ENCODE measurements around the gene SLC39A6.

SLC39A6 gene

DNA sequence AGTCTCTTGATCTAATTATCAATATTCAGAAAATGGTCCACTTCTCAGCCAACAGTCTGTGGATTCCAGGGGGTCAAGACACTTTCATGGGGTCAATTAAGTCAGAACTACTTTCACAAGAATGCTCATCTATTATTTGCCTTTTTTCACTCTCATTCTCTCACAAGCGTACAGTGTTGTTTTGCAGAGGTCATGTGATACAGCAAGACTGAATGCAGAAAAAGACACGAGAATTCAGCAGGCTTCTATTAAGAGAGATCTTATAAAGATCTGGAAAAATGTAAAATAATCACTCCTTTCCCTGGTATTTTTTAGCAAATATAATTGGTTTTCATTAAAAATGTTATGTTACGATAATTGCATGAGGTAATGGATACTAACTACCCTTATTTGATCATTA, 70.5 kb downstream of the SLC39A6 start:
- no peak for DNase-seq (ENCODE audit: low read depth, low spot score)

All from brain pericyte (primary cell).